HEK293T (cell line): ENCODE results near the gene DUS1L.

Experiments used
- ARNT ChIP-seq: fragments of 450-650 bp; IDR thresholded peaks from 2 replicates; pipeline ENCODE4 v1.6.1; 2017; ENCODE audit warnings: mild to moderate bottlenecking
- BHLHE40 ChIP-seq: fragments of 450-650 bp; IDR thresholded peaks from 2 replicates; pipeline ENCODE4 v1.6.1; 2016; ENCODE audit warnings: mild to moderate bottlenecking, moderate library complexity, borderline replicate concordance
- ELF4 ChIP-seq: fragments of 450-650 bp; IDR thresholded peaks from 2 replicates; pipeline ENCODE4 v1.6.1; 2017; ENCODE audit warnings: antibody characterized with exemption
- FOXA1 ChIP-seq: fragments of 450-650 bp; IDR thresholded peaks from 2 replicates; pipeline ENCODE4 v1.6.1; 2016; ENCODE audit warnings: mild to moderate bottlenecking
- FOXK2 ChIP-seq: fragments of 450-650 bp; IDR thresholded peaks from 2 replicates; pipeline ENCODE4 v1.6.1; 2016; ENCODE audit warnings: mild to moderate bottlenecking
- FOXM1 ChIP-seq: fragments of 450-650 bp; IDR thresholded peaks from 2 replicates; pipeline ENCODE4 v1.6.1; 2017; ENCODE audit warnings: mild to moderate bottlenecking, borderline replicate concordance
- SP1 ChIP-seq: fragments of 450-650 bp; IDR thresholded peaks from 2 replicates; pipeline ENCODE4 v1.6.1; 2017
- TARDBP ChIP-seq: fragments of 450-650 bp; IDR thresholded peaks from 2 replicates; pipeline ENCODE4 v1.6.1; 2016

GRCh38 chr17:82042649-82043048 is 23.0 kb downstream of the DUS1L start:
- no peak for TF ChIP-seq SP1
- no peak for TF ChIP-seq ARNT
- no peak for TF ChIP-seq ELF4
- TF ChIP-seq FOXA1: no peak
- TF ChIP-seq FOXM1: no peak
- no peak for TF ChIP-seq TARDBP
- TF ChIP-seq FOXK2: no peak
- no peak for TF ChIP-seq BHLHE40
